ENCODE measurements around the gene MRPL17. TPM values are rescaled to one million over a fixed set of nuclear protein-coding genes. Genes with fewer than 3 reads are reported as not detected.

MRPL17 gene
- total RNA-seq, 2 donors from 2014 or later: 40.0 to 48.6 TPM

GRCh38 chr11:6640985-6641701, 42.0 kb downstream of the MRPL17 start:
- no peak for ATAC-seq
- intact Hi-C loops (cut with DNase I): no loop called here
- DNase-seq: no peak

GRCh38 chr11:6640036-6640984, 42.8 kb downstream of the MRPL17 start:
- intact Hi-C loops (cut with DNase I): no loop called here
- no peak for ATAC-seq
- no peak for DNase-seq

- ATAC-seq: no peak
- intact Hi-C loops (cut with DNase I): no loop called here
- no peak for DNase-seq
Observed at GRCh38 chr11:6638429-6638828, 44.7 kb downstream of the MRPL17 start.

GRCh38 chr11:6637871-6638270, 45.3 kb downstream of the MRPL17 start:
- ATAC-seq (peak; percentile 76 to 78), DNase-seq (peak; percentile 58)
- intact Hi-C loops (cut with DNase I): no loop called here

- DNase-seq: no peak
- ATAC-seq: no peak
- intact Hi-C loops (cut with DNase I): no loop called here
Observed at GRCh38 chr11:6636480-6636879, 46.7 kb downstream of the MRPL17 start.

- intact Hi-C loops (cut with DNase I): no loop called here
- ATAC-seq (peak; percentile 59 to 68), DNase-seq (peak; percentile 80)
Observed at GRCh38 chr11:6635082-6635932, 47.8 kb downstream of the MRPL17 start.

- DNase-seq (no peak), ATAC-seq (no peak)
- intact Hi-C loops (cut with DNase I): no loop called here
Observed at GRCh38 chr11:6634534-6634933, 48.6 kb downstream of the MRPL17 start.

- DNase-seq (no peak), ATAC-seq (peak in 1 of 2 donors; percentile 10)
- intact Hi-C loops (cut with DNase I): no loop called here
Observed at GRCh38 chr11:6633422-6634408, 49.4 kb downstream of the MRPL17 start.

- no peak for ATAC-seq
- DNase-seq: no peak
- intact Hi-C loops (cut with DNase I): no loop called here
Observed at GRCh38 chr11:6632116-6633073, 50.7 kb downstream of the MRPL17 start.

GRCh38 chr11:6631361-6631890, 51.7 kb downstream of the MRPL17 start:
- ATAC-seq (no peak), DNase-seq (no peak)
- intact Hi-C loops (cut with DNase I): no loop called here

GRCh38 chr11:6630632-6631291, 52.4 kb downstream of the MRPL17 start:
- DNase-seq (no peak), ATAC-seq (no peak)
- intact Hi-C loops (cut with DNase I): no loop called here

Other genes with a start within 250 kb of the MRPL17 start
- gene HPX, start 242.4 kb downstream of the MRPL17 start, total RNA-seq: 1 to 10 TPM in 1 of 2 donors, under 1 TPM in 1; 0.38 to 1.0 TPM
- gene TRIM3, start 209.4 kb downstream of the MRPL17 start, total RNA-seq: 10 to 100 TPM; 10.6 to 14.5 TPM
- gene ARFIP2, start 202.0 kb downstream of the MRPL17 start, total RNA-seq: 10 to 100 TPM; 18.6 to 32.6 TPM
- 10 to 100 TPM; 19.9 to 33.0 TPM for gene TIMM10B, start 201.8 kb downstream of the MRPL17 start, total RNA-seq
- gene DNHD1, start 186.1 kb downstream of the MRPL17 start, total RNA-seq: 1 to 10 TPM; 4.4 to 7.6 TPM
- gene RRP8, start 79.7 kb downstream of the MRPL17 start, total RNA-seq: 10 to 100 TPM; 14.2 to 18.0 TPM
- 100 to 1,000 TPM; 166 to 183 TPM for gene ILK, start 79.6 kb downstream of the MRPL17 start, total RNA-seq
- 100 to 1,000 TPM; 102 to 105 TPM for gene TAF10, start 71.1 kb downstream of the MRPL17 start, total RNA-seq
- 10 to 100 TPM; 69.5 to 87.7 TPM for gene TPP1, start 63.9 kb downstream of the MRPL17 start, total RNA-seq
- 10 to 100 TPM; 14.4 to 15.8 TPM for gene DCHS1, start 27.5 kb downstream of the MRPL17 start, total RNA-seq
- gene OR2AG2, start 88.6 kb upstream of the MRPL17 start, total RNA-seq: under 1 TPM; 0.08 to 0.15 TPM
- not detected for gene OR2AG1, start 99.7 kb upstream of the MRPL17 start, total RNA-seq
- under 1 TPM in 1 of 2 donors, not detected in 1; 0.08 TPM for gene OR6A2, start 116.3 kb upstream of the MRPL17 start, total RNA-seq
- not detected for gene OR10A5, start 162.3 kb upstream of the MRPL17 start, total RNA-seq
- gene OR10A2, start 179.7 kb upstream of the MRPL17 start, total RNA-seq: not detected
- gene OR10A4, start 193.3 kb upstream of the MRPL17 start, total RNA-seq: not detected
- not detected for gene OR2D2, start 209.2 kb upstream of the MRPL17 start, total RNA-seq
- not detected for gene OR2D3, start 237.7 kb upstream of the MRPL17 start, total RNA-seq
- 1 to 10 TPM in 1 of 2 donors, under 1 TPM in 1; 0.89 to 1.0 TPM for gene ZNF215, start 243.1 kb upstream of the MRPL17 start, total RNA-seq